Stomach (tissue), 9 donors: ENCODE measurements around the gene EIF4H. TPM values are rescaled to one million over a fixed set of nuclear protein-coding genes. Genes with fewer than 3 reads are reported as not detected.

ENCODE experiments used
- DNase-seq, 2 donors: peaks; one replicate each; pipeline versions ENCODE4 v3.0.0 to v3.0.0-alpha.2; 2013 to 2019
- H3K27ac ChIP-seq, 5 donors: fragments of 200-600 bp in 4 of 5; sonication (generic) in 4 of 5; one replicate each; pipeline ENCODE4 v1.5.1; 2013 to 2019; ENCODE audit warnings: mild to moderate bottlenecking in 1 of 5, moderate library complexity in 1 of 5
- H3K27me3 ChIP-seq, 3 donors: fragments of 200-600 bp; sonication (generic); one replicate each; pipeline ENCODE4 v1.5.1; 2017 to 2019; ENCODE audit warnings: mixed run types in 1 of 3
- H3K36me3 ChIP-seq, 4 donors: fragments of 200-600 bp; sonication (generic); 1 replicate in 3 of 4; 2 replicates in 1 of 4; pipeline ENCODE4 v1.5.1; 2016 to 2019
- H3K4me1 ChIP-seq, 4 donors: fragments of 200-600 bp; sonication (generic); one replicate each; pipeline ENCODE4 v1.5.1; 2016 to 2019
- H3K4me3 ChIP-seq, 4 donors: fragments of 200-600 bp; sonication (generic) in 3 of 4; one replicate each; pipeline ENCODE4 v1.5.1; 2016 to 2019; ENCODE audit warnings: mild to moderate bottlenecking in 1 of 4
- H3K9me3 ChIP-seq, 4 donors: fragments of 200-600 bp; sonication (generic); one replicate each; pipeline ENCODE4 v1.5.1; 2016 to 2019
- EP300 ChIP-seq: sonication (generic); formaldehyde crosslinking; IDR thresholded peaks from one replicate; pipeline ENCODE4 v1.6.1; 2017; ENCODE audit warnings: antibody characterized with exemption
- POLR2A ChIP-seq, 4 donors: fragments of 450-650 bp; IDR thresholded peaks; one replicate each; pipeline ENCODE4 v1.6.1; 2016; ENCODE audit warnings: antibody characterized with exemption in 4 of 4, control low read depth in 2 of 4, mild to moderate bottlenecking in 1 of 4, moderate library complexity in 1 of 4
- POLR2AphosphoS5 ChIP-seq, 3 donors: sonication (generic); formaldehyde crosslinking; IDR thresholded peaks; one replicate each; pipeline ENCODE4 v1.6.1; 2016; ENCODE audit warnings: antibody characterized with exemption in 3 of 3
- WGBS, 5 donors: extraction: QIAGEN DNeasy Blood & Tissue Kit in 3 of 5; methylation state at CpG; one replicate each; pipeline versions ENCODE4 v1.1.5 to v1.1.7; 2013 to 2018; 5-methylcytosine and 5-hydroxymethylcytosine counted together
- intact Hi-C: fragments of 100-400 bp; cut with DNase I; formaldehyde crosslinking; loops from one replicate; pipeline ENCODE4 v1.15.1; 2023; ENCODE audit warnings: low total_unique reads
- polyA plus RNA-seq, 3 donors: library from polyadenylated mRNA; stranded (reverse); fragments of 200-250 nt; gene quantifications; one replicate each; pipeline ENCODE4 v1.2.3, GENCODE V29; 2013
- total RNA-seq, 5 donors: library from RNA; depleted of rRNA; stranded (reverse); fragments of >200 nt; gene quantifications; one replicate each; pipeline versions ENCODE4 v1.1.0 to v1.2.3, GENCODE V29; 2014 to 2016
- TF ChIP-seq, protein P1 (sequence below), 7 experiments: fragments of 450-650 bp in 4 of 7; fragments of 200-600 bp in 3 of 7; sonication (generic) in 3 of 7; IDR thresholded peaks; one replicate each; pipeline ENCODE4 v1.5.1; 2016 to 2019; ENCODE audit warnings: antibody characterized with exemption in 7 of 7, control low read depth in 2 of 7, mild to moderate bottlenecking in 1 of 7
- donor health status: healthy with polysubstance abuse.
- donor health status: Bipolar disorder and iron deficiency.
- donor health status: healthy.

The EIF4H gene
- total and polyA plus RNA-seq, 8 donors, result 71.2 to 235 (median 165) TPM

DNA sequence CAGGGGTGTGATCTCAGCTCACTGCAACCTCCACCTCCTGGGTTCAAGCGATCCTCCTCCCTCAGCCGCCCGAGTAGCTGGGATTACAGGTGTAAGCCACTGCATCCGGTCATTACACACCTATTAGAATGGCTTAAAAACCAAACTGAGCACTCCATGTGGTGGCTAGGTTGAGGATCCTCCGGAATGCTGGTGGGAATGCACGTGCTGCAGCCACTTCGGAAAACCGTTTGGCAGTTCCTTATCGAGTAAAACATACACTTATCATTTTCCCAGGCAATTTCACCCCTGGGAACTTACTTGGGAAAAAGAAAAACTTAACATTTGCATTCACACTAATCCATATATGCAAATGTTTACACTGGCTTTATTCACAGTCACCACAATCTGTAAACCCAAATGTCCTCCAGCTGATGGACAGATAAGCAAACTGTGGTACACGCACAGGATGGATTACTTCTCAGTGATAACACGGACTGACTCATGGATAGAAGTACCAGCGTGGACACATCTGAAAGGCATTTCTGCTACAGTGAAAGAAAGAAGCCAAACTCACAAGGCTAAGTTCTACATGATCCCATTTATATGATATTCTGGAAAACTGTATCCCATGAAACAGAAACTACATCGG, 59.6 kb downstream of the EIF4H start:
- H3K9me3 ChIP-seq, result no peaks in the 10 kb centered on the region
- intact Hi-C loops, result no loop called here
- peaks cover 0 to 27% (median 13%) of the 10 kb centered on the region in 4 donors for H3K4me1 ChIP-seq
- TF ChIP-seq EP300 (no peak), POLR2AphosphoS5 (IDR thresholded peaks at IDR 0.05) (peak in 2 of 3 donors; percentile 17 to 74)
- no peak for DNase-seq
- peak overlapping the region in 3 of 5 donors; percentile 7 to 19 (median 18) for H3K27ac ChIP-seq
- WGBS, 5 donors, result 28 to 52% (median 40%) methylated on average over 13 of the region's 13 CpGs
- H3K27me3 ChIP-seq, result no peaks in the 10 kb centered on the region
- peaks cover 41 to 99% (median 89%) of the 10 kb centered on the region in 4 donors for H3K36me3 ChIP-seq
- no peak overlapping the region for H3K4me3 ChIP-seq

DNA sequence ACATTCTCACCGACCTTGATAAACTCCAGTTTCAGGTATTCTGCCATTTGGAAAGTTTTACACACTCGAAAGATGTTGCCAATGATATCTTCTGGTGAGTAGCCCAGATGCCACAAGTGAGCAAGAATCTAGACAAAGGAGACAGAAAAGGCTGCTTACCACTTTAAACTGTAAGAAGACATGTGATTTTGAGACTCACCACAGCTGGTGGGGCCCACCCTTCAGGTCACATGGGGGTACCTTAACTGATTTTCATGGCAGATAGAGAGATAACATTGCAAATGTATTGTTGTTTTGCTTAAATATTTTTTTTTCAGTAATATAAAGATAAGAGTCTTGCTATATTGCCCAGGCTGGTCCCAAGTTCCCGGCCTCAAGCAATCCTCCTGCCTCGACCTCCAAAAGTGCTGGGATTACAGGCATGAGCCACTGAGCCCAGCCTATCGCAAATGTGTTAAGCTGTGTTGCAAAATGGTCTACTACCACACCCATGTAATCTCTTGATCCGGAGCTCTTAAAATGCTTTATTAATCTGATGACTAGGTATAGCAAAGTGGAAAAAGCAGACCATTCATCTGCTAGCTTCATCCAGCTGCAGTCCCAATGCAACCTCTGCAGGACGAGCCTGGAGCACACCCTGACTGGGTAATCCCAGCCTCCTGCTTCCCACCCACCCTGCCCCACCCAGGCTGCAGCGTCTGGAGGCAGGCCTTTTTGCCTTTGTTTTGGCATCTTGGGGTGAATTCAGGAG, 61.5 kb downstream of the EIF4H start:
- Histone ChIP-seq H3K27ac (no peak overlapping the region), H3K4me3 (no peak overlapping the region), H3K9me3 (no peaks in the 10 kb centered on the region), H3K36me3 (peaks cover 58 to 99% (median 92%) of the 10 kb centered on the region in 4 donors), H3K27me3 (no peaks in the 10 kb centered on the region), H3K4me1 (peaks cover 0 to 26% (median 11%) of the 10 kb centered on the region in 4 donors)
- no peak for DNase-seq
- TF ChIP-seq EP300 (no peak), POLR2AphosphoS5 (IDR thresholded peaks at IDR 0.05) (no peak), POLR2A (IDR thresholded peaks at IDR 0.05) (no peak)
- TF ChIP-seq, protein P1, sequence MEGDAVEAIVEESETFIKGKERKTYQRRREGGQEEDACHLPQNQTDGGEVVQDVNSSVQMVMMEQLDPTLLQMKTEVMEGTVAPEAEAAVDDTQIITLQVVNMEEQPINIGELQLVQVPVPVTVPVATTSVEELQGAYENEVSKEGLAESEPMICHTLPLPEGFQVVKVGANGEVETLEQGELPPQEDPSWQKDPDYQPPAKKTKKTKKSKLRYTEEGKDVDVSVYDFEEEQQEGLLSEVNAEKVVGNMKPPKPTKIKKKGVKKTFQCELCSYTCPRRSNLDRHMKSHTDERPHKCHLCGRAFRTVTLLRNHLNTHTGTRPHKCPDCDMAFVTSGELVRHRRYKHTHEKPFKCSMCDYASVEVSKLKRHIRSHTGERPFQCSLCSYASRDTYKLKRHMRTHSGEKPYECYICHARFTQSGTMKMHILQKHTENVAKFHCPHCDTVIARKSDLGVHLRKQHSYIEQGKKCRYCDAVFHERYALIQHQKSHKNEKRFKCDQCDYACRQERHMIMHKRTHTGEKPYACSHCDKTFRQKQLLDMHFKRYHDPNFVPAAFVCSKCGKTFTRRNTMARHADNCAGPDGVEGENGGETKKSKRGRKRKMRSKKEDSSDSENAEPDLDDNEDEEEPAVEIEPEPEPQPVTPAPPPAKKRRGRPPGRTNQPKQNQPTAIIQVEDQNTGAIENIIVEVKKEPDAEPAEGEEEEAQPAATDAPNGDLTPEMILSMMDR (IDR thresholded peaks at IDR 0.05), result no peak
- 74 to 92% (median 83%) methylated on average over 8 of the region's 8 CpGs for WGBS, 5 donors
- intact Hi-C loops, result no loop called here

DNA sequence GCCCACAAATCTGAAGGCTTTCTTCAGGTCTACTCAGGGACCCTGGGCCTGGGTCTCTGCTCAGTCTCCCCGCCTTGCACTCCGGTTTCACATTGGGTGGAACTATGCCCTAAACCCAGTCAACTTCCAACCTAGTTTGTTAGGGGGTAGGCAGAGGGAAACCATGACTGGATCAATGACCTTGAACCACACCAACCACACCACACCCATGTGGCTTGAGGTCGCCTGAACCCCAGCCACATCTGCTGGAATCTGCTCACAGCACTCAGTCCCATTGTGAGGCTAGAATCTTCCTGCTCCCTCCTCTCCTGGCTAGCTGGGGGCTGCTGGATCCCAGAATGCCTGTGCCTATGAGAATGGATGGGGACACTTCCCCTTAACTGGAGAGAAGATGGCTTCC, 62.1 kb downstream of the EIF4H start:
- WGBS, 5 donors, result 90 to 100% (median 91%) methylated on average over 3 of the region's 3 CpGs
- Histone ChIP-seq H3K4me1 (peaks cover 0 to 26% (median 11%) of the 10 kb centered on the region in 4 donors), H3K27ac (no peak overlapping the region), H3K27me3 (no peaks in the 10 kb centered on the region), H3K4me3 (no peak overlapping the region), H3K36me3 (peaks cover 62 to 99% (median 92%) of the 10 kb centered on the region in 4 donors), H3K9me3 (no peaks in the 10 kb centered on the region)
- no peak for DNase-seq
- TF ChIP-seq EP300 (no peak), POLR2AphosphoS5 (IDR thresholded peaks at IDR 0.05) (no peak), POLR2A (IDR thresholded peaks at IDR 0.05) (no peak)
- TF ChIP-seq, protein P1 (IDR thresholded peaks at IDR 0.05), result no peak
- intact Hi-C loops, result no loop called here

DNA sequence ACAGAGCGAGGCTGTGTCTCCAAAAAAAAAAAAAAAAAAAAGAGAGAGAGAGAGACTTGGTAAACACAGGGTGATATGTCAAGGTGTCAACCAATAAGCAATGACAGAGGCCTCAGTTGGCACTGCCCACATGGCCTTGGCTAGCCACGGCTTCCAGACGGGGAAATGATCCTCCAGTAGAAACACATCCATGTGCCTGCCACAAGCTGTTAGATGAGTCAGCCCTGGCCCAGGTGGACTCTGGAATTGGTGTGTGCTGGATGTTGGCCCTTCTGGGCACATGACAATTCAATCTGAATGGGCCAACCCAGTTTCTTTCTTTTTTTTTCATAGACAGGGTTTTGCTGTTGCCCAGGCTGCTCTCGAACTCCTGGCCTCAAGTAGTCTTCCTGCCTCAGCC, 66.3 kb downstream of the EIF4H start:
- H3K36me3 ChIP-seq, result peaks cover 76 to 100% (median 99%) of the 10 kb centered on the region in 4 donors
- TF ChIP-seq EP300, result no peak
- TF ChIP-seq POLR2A (IDR thresholded peaks at IDR 0.05), result no peak
- TF ChIP-seq, protein P1 (IDR thresholded peaks at IDR 0.05), result no peak
- no peak for TF ChIP-seq POLR2AphosphoS5 (IDR thresholded peaks at IDR 0.05)
- 83 to 93% (median 89%) methylated on average over 4 of the region's 4 CpGs for WGBS, 5 donors
- no peaks in the 10 kb centered on the region for H3K27me3 ChIP-seq
- intact Hi-C loops, result no loop called here
- no peaks in the 10 kb centered on the region for H3K9me3 ChIP-seq
- no peak for DNase-seq
- H3K27ac ChIP-seq, result no peak overlapping the region
- no peak overlapping the region for H3K4me3 ChIP-seq
- peaks cover 0 to 8% (median 0%) of the 10 kb centered on the region in 4 donors for H3K4me1 ChIP-seq
